T-cell (primary cell): Measurements from ENCODE around the gene LRRC2. TPM values are rescaled to one million over a fixed set of nuclear protein-coding genes. Genes with fewer than 3 reads are reported as not detected.

Experiments used
- ATAC-seq, 4 experiments: fragments of 200-7000 bp in 3 of 4; fragments of 150-1000 bp in 1 of 4; cut with Tn5 transposase; replicated peaks in 1 of 4; 1 replicate in 3 of 4; 2 replicates in 1 of 4; pipeline ENCODE4 v1.10.0; 2021; ENCODE audit warnings: moderate library complexity in 3 of 4, mild to moderate bottlenecking in 2 of 4, moderate number of reproducible peaks in 1 of 4
- CTCF ChIA-PET, 2 donors: fragments of 300-600 bp; sonication (Branson Sonifier 250); formaldehyde crosslinking; loops; one replicate each; lab custom pipeline; 2022; ENCODE audit warnings: antibody characterized with exemption in 2 of 2; lab: Charles Lee
- POLR2A ChIA-PET, 2 donors: fragments of 300-600 bp; sonication (Branson Sonifier 250); formaldehyde crosslinking; loops; one replicate each; lab custom pipeline; 2022; ENCODE audit warnings: antibody characterized with exemption in 2 of 2; lab: Charles Lee
- DNase-seq, 35 experiments: peaks; one replicate each; pipeline versions ENCODE4 v3.0.0 to v3.0.0-alpha.2; 2013 to 2023
- H3K27ac ChIP-seq: one replicate; pipeline ENCODE4 v1.5.1; 2013; ENCODE audit warnings: low read length
- H3K27me3 ChIP-seq, 2 experiments: replicated peaks in 1 of 2; 1 replicate in 1 of 2; 2 replicates in 1 of 2; pipeline versions ENCODE4 v1.6.1 to v1.7.0; 2013; ENCODE audit warnings: low read length in 1 of 2, mixed read lengths in 1 of 2; ENCODE audit not compliant: control insufficient read depth in 2 of 2, insufficient read depth in 2 of 2; ENCODE audit errors: extremely low read depth in 1 of 2
- H3K36me3 ChIP-seq, 2 donors: 1 replicate in 1 of 2; 2 replicates in 1 of 2; pipeline versions ENCODE4 v1.6.1 to v1.7.0; 2013; ENCODE audit warnings: low read length in 1 of 2; ENCODE audit not compliant: control insufficient read depth in 2 of 2, insufficient read depth in 1 of 2; ENCODE audit errors: extremely low read depth in 1 of 2
- H3K4me1 ChIP-seq, 2 experiments: 1 replicate in 1 of 2; 2 replicates in 1 of 2; pipeline versions ENCODE4 v1.6.1 to v1.7.0; 2013; ENCODE audit warnings: low read length in 2 of 2, mixed read lengths in 1 of 2; ENCODE audit not compliant: insufficient read depth in 2 of 2, control insufficient read depth in 1 of 2; ENCODE audit errors: extremely low read depth in 1 of 2
- H3K4me3 ChIP-seq, 2 donors: 1 replicate in 1 of 2; 2 replicates in 1 of 2; pipeline versions ENCODE4 v1.5.1 to v1.7.0; 2013; ENCODE audit warnings: mild to moderate bottlenecking in 2 of 2, low read length in 1 of 2, moderate library complexity in 1 of 2; ENCODE audit not compliant: control insufficient read depth in 1 of 2; ENCODE audit errors: extremely low read depth in 1 of 2
- H3K9me3 ChIP-seq: 2 replicates; pipeline ENCODE4 v1.7.0; 2013
- H3K27ac Mint-ChIP-seq, 2 donors: one replicate each; pipeline ENCODE4 v1.8.0; 2020 to 2021; ENCODE audit warnings: mild to moderate bottlenecking in 2 of 2, mixed read lengths in 2 of 2
- H3K27me3 Mint-ChIP-seq, 2 donors: one replicate each; pipeline ENCODE4 v1.8.0; 2021 to 2022; ENCODE audit warnings: mixed read lengths in 2 of 2
- H3K36me3 Mint-ChIP-seq: one replicate; pipeline ENCODE4 v1.8.0; 2021; ENCODE audit warnings: mixed read lengths
- H3K4me1 Mint-ChIP-seq, 3 donors: one replicate each; pipeline ENCODE4 v1.8.0; 2020 to 2022; ENCODE audit warnings: mixed read lengths in 3 of 3, mild to moderate bottlenecking in 1 of 3
- H3K4me3 Mint-ChIP-seq, 3 donors: one replicate each; pipeline ENCODE4 v1.8.0; 2020 to 2022; ENCODE audit warnings: mild to moderate bottlenecking in 3 of 3, mixed read lengths in 3 of 3, moderate library complexity in 3 of 3
- H3K9me3 Mint-ChIP-seq, 3 donors: one replicate each; pipeline ENCODE4 v1.8.0; 2020 to 2022; ENCODE audit warnings: mixed read lengths in 3 of 3
- WGBS: methylation state at CpG from one replicate; pipeline ENCODE4 v1.1.5; 2013; ENCODE audit warnings: missing lambda C conversion rate; ENCODE audit not compliant: insufficient coverage; 5-methylcytosine and 5-hydroxymethylcytosine counted together
- total RNA-seq, 35 experiments: library from RNA in 6 of 35; stranded (reverse) in 6 of 35; fragments of 120-200 nt in 1 of 35; gene quantifications; one replicate each; pipeline versions ENCODE4 v1.2.1 to v1.2.4 and lab custom pipeline; 2013 to 2026

The LRRC2 gene
- total RNA-seq, 5 donors from 2014 or later (not counting 1 experiment from before 2014, with no cell fraction given): 0.30 to 1.9 (median 1.0) TPM

GRCh38 chr3:46535746-46536145 is 30.4 kb downstream of the LRRC2 start:
- Mint-ChIP-seq H3K27me3 (no peaks in the 10 kb centered on the region), H3K4me1 (peaks cover 57 to 66% (median 57%) of the 10 kb centered on the region in 3 donors), H3K36me3 (no peaks in the 10 kb centered on the region), H3K27ac (peak overlapping the region in 1 of 2 donors; percentile 16), H3K9me3 (no peaks in the 10 kb centered on the region), H3K4me3 (no peak overlapping the region)
- CTCF ChIA-PET: no interaction called here
- no peak overlapping the region for H3K4me3 ChIP-seq
- H3K36me3 ChIP-seq: no peaks in the 10 kb centered on the region
- H3K9me3 ChIP-seq: no peaks in the 10 kb centered on the region
- H3K27ac ChIP-seq: no peak overlapping the region
- WGBS: 95% methylated on average over 2 of the region's 5 CpGs
- peaks cover 27 to 33% of the 10 kb centered on the region in 2 experiments for H3K4me1 ChIP-seq
- ATAC-seq (no peak), DNase-seq (no peak)
- H3K27me3 ChIP-seq: no peaks in the 10 kb centered on the region
- POLR2A ChIA-PET: no interaction called here

GRCh38 chr3:46533091-46533490 is 33.0 kb downstream of the LRRC2 start:
- no CpG with 5 or more reads among the region's 3 CpGs for WGBS
- Histone ChIP-seq H3K27ac (no peak overlapping the region), H3K9me3 (no peaks in the 10 kb centered on the region), H3K4me3 (no peak overlapping the region), H3K36me3 (no peaks in the 10 kb centered on the region), H3K4me1 (peaks cover 9 to 11% of the 10 kb centered on the region in 2 experiments), H3K27me3 (no peaks in the 10 kb centered on the region)
- ChIA-PET POLR2A (no interaction called here), CTCF (interaction anchor here in 1 of 2 donors (0.6 kb wide), 1 partner anchor 19 kb away, joined by 3 read pairs; no protein-coding TSS in a partner anchor)
- no peak for ATAC-seq
- Mint-ChIP-seq H3K36me3 (no peaks in the 10 kb centered on the region), H3K4me1 (peaks cover 30 to 40% (median 38%) of the 10 kb centered on the region in 3 donors), H3K27ac (no peak overlapping the region), H3K4me3 (no peak overlapping the region), H3K9me3 (no peaks in the 10 kb centered on the region), H3K27me3 (no peaks in the 10 kb centered on the region)
- no peak for DNase-seq

GRCh38 chr3:46527239-46527638 is 38.9 kb downstream of the LRRC2 start:
- ATAC-seq: no peak
- Histone ChIP-seq H3K4me3 (no peak overlapping the region), H3K36me3 (no peaks in the 10 kb centered on the region), H3K27ac (no peak overlapping the region), H3K9me3 (no peaks in the 10 kb centered on the region), H3K4me1 (no peaks in the 10 kb centered on the region), H3K27me3 (no peaks in the 10 kb centered on the region)
- Mint-ChIP-seq H3K36me3 (no peaks in the 10 kb centered on the region), H3K4me1 (no peaks in the 10 kb centered on the region), H3K4me3 (no peak overlapping the region), H3K27ac (no peak overlapping the region), H3K9me3 (no peaks in the 10 kb centered on the region), H3K27me3 (no peaks in the 10 kb centered on the region)
- ChIA-PET CTCF (no interaction called here), POLR2A (interaction anchor here in 1 of 2 donors (0.7 kb wide), 1 partner anchor 11 kb away, joined by 8 read pairs; no protein-coding TSS in a partner anchor)
- WGBS: no CpG with 5 or more reads among the region's 5 CpGs
- no peak for DNase-seq

GRCh38 chr3:46524832-46525231 is 41.3 kb downstream of the LRRC2 start:
- Histone ChIP-seq H3K27ac (no peak overlapping the region), H3K4me1 (no peaks in the 10 kb centered on the region), H3K27me3 (no peaks in the 10 kb centered on the region), H3K4me3 (no peak overlapping the region), H3K9me3 (no peaks in the 10 kb centered on the region), H3K36me3 (no peaks in the 10 kb centered on the region)
- no peaks in the 10 kb centered on the region for H3K27me3 Mint-ChIP-seq
- no peak overlapping the region for H3K4me3 Mint-ChIP-seq
- POLR2A ChIA-PET: no interaction called here
- ATAC-seq (no peak), DNase-seq (no peak)
- H3K36me3 Mint-ChIP-seq: no peaks in the 10 kb centered on the region
- no peaks in the 10 kb centered on the region for H3K9me3 Mint-ChIP-seq
- H3K4me1 Mint-ChIP-seq: no peaks in the 10 kb centered on the region
- CTCF ChIA-PET: no interaction called here
- no peak overlapping the region for H3K27ac Mint-ChIP-seq
- WGBS: no CpG with 5 or more reads among the region's 3 CpGs

GRCh38 chr3:46524008-46524407 is 42.1 kb downstream of the LRRC2 start:
- Histone ChIP-seq H3K4me1 (no peaks in the 10 kb centered on the region), H3K27me3 (no peaks in the 10 kb centered on the region), H3K4me3 (no peak overlapping the region), H3K36me3 (no peaks in the 10 kb centered on the region), H3K27ac (no peak overlapping the region), H3K9me3 (no peaks in the 10 kb centered on the region)
- Mint-ChIP-seq H3K36me3 (no peaks in the 10 kb centered on the region), H3K27ac (no peak overlapping the region), H3K4me3 (no peak overlapping the region), H3K27me3 (peaks cover 0 to 2% of the 10 kb centered on the region in 2 donors), H3K4me1 (no peaks in the 10 kb centered on the region), H3K9me3 (no peaks in the 10 kb centered on the region)
- ChIA-PET CTCF (no interaction called here), POLR2A (interaction anchor here in 1 of 2 donors (0.6 kb wide), 1 partner anchor 39 kb away, joined by 3 read pairs; no protein-coding TSS in a partner anchor)
- ATAC-seq (no peak), DNase-seq (no peak)
- WGBS: 94% methylated on average over 2 of the region's 3 CpGs

- ATAC-seq (no peak), DNase-seq (no peak)
- Histone ChIP-seq H3K9me3 (no peaks in the 10 kb centered on the region), H3K27ac (no peak overlapping the region), H3K4me3 (no peak overlapping the region), H3K4me1 (no peaks in the 10 kb centered on the region), H3K36me3 (no peaks in the 10 kb centered on the region), H3K27me3 (no peaks in the 10 kb centered on the region)
- WGBS: no CpG with 5 or more reads among the region's 2 CpGs
- Mint-ChIP-seq H3K36me3 (no peaks in the 10 kb centered on the region), H3K4me1 (no peaks in the 10 kb centered on the region), H3K9me3 (no peaks in the 10 kb centered on the region), H3K27me3 (peaks cover 0 to 2% of the 10 kb centered on the region in 2 donors), H3K4me3 (no peak overlapping the region), H3K27ac (no peak overlapping the region)
- POLR2A ChIA-PET: interaction anchor here in 1 of 2 donors (0.6 kb wide), 1 partner anchor 39 kb away, joined by 3 read pairs; no protein-coding TSS in a partner anchor
- CTCF ChIA-PET: no interaction called here
Measured at GRCh38 chr3:46523556-46523955, 42.5 kb downstream of the LRRC2 start.
